GM12878 (cell line): Measurements from ENCODE around the gene QSOX2. TPM values are rescaled to one million over a fixed set of nuclear protein-coding genes. Genes with fewer than 3 reads are reported as not detected.

Experiments used
- ATAC-seq: fragments of 200-7000 bp; cut with Tn5 transposase; 3 replicates; pipeline ENCODE4 v1.9.1; 2020; ENCODE audit warnings: mild to moderate bottlenecking, moderate library complexity
- BruUV-seq: library from RNA; stranded (reverse); fragments of 400-500 nt; replicated peaks from 2 replicates; lab custom pipeline; 2021; lab: Mats Ljungman, UMichigan
- CTCF ChIA-PET: fragments of 300-600 bp; sonication (Branson Sonifier 250); formaldehyde crosslinking; extraction: SDS; loops from one replicate; lab custom pipeline; 2021; ENCODE audit warnings: inconsistent platforms; lab: Yijun Ruan, JAX
- POLR2A ChIA-PET: fragments of 350-600 bp; formaldehyde crosslinking; extraction: SDS; loops from one replicate; lab custom pipeline; 2021; ENCODE audit warnings: inconsistent platforms; lab: Charles Lee
- RAD21 ChIA-PET: fragments of 300-600 bp; sonication (Branson Sonifier 250); formaldehyde crosslinking; loops from one replicate; lab custom pipeline; 2023; ENCODE audit warnings: antibody characterized with exemption; ENCODE audit not compliant: unreplicated experiment; lab: Charles Lee
- SMC1A ChIA-PET: fragments of 300-600 bp; sonication (Branson Sonifier 250); formaldehyde crosslinking; loops from one replicate; lab custom pipeline; 2023; ENCODE audit not compliant: unreplicated experiment, uncharacterized antibody; lab: Charles Lee
- DNase-seq: peaks from one replicate; pipeline ENCODE4 v3.0.0-alpha.2; 2011; ENCODE audit warnings: low read depth, low spot score
- FAIRE-seq: peaks from 3 replicates; lab custom pipeline; 2011; peaks lifted over from hg19 to GRCh38; lab: Jason Lieb, UNC
- H2AFZ ChIP-seq: 2 replicates; pipeline ENCODE4 v1.6.0; 2011; ENCODE audit warnings: low read depth, low read length, control low read depth; ENCODE audit not compliant: control insufficient read depth
- H3K27ac ChIP-seq: 2 replicates; pipeline ENCODE4 v1.5.1; 2011; ENCODE audit warnings: control low read depth; ENCODE audit not compliant: control insufficient read depth, insufficient read depth
- H3K27me3 ChIP-seq, 2 experiments: replicated peaks in 1 of 2; 2 replicates each; pipeline versions ENCODE4 v1.6.0 to v1.6.1; 2011; ENCODE audit warnings: low read length in 1 of 2; ENCODE audit not compliant: control insufficient read depth in 2 of 2, insufficient read depth in 2 of 2
- H3K36me3 ChIP-seq, 2 experiments: 2 replicates each; pipeline ENCODE4 v1.5.1; 2011; ENCODE audit warnings: low read length in 1 of 2; ENCODE audit not compliant: control insufficient read depth in 2 of 2, insufficient read depth in 2 of 2
- H3K4me1 ChIP-seq: 2 replicates; pipeline ENCODE4 v1.6.1; 2011; ENCODE audit warnings: mild to moderate bottlenecking, low read length, moderate library complexity, mixed read lengths; ENCODE audit not compliant: control insufficient read depth, insufficient read depth
- H3K4me2 ChIP-seq: 2 replicates; pipeline ENCODE4 v1.6.0; 2011; ENCODE audit warnings: control low read depth; ENCODE audit not compliant: control insufficient read depth, insufficient read depth
- H3K4me3 ChIP-seq: fragments of 200-600 bp; sonication (generic); 2 replicates; pipeline ENCODE4 v1.5.1; 2016
- H3K79me2 ChIP-seq: 2 replicates; pipeline ENCODE4 v1.6.0; 2011; ENCODE audit warnings: low read length; ENCODE audit not compliant: control insufficient read depth, insufficient read depth
- H3K9ac ChIP-seq: 2 replicates; pipeline ENCODE4 v1.8.0; 2011; ENCODE audit warnings: low read length, control low read depth, mixed read lengths; ENCODE audit not compliant: control insufficient read depth, insufficient read depth
- H3K9me3 ChIP-seq: replicated peaks from 3 replicates; pipeline ENCODE4 v1.5.1; 2011; ENCODE audit warnings: mild to moderate bottlenecking, low read length; ENCODE audit not compliant: control insufficient read depth, insufficient read depth
- H4K20me1 ChIP-seq: 2 replicates; pipeline ENCODE4 v1.6.0; 2011; ENCODE audit not compliant: control insufficient read depth, insufficient read depth
- EZH2 ChIP-seq: IDR thresholded peaks from 2 replicates; pipeline ENCODE4 v1.6.1; 2012; ENCODE audit warnings: low read depth, mild to moderate bottlenecking, control low read depth, inconsistent platforms, low read length, borderline replicate concordance; ENCODE audit not compliant: control insufficient read depth
- MYC ChIP-seq: IDR thresholded peaks from 2 replicates; pipeline ENCODE4 v1.6.1; 2011; ENCODE audit warnings: mild to moderate bottlenecking, low read length, moderate library complexity, inconsistent platforms; ENCODE audit not compliant: insufficient read depth, insufficient replicate concordance, insufficient read length, severe bottlenecking
- SMAD1 ChIP-seq: fragments of 450-650 bp; IDR thresholded peaks from 2 replicates; pipeline ENCODE4 v1.6.1; 2018; ENCODE audit warnings: mild to moderate bottlenecking, low read depth; ENCODE audit not compliant: partially characterized antibody
- SMARCA5 ChIP-seq: fragments of 450-650 bp; IDR thresholded peaks from 2 replicates; pipeline ENCODE4 v1.6.1; 2017; ENCODE audit warnings: mild to moderate bottlenecking
- SP1 ChIP-seq: IDR thresholded peaks from one replicate; pipeline ENCODE4 v1.6.1; 2011; ENCODE audit warnings: low read depth, low read length
- SPI1 ChIP-seq: IDR thresholded peaks from 2 replicates; pipeline ENCODE4 v1.6.1; 2011; ENCODE audit warnings: low read depth, mild to moderate bottlenecking, low read length, moderate library complexity, borderline replicate concordance; ENCODE audit not compliant: insufficient read depth
- ZBED1 ChIP-seq: IDR thresholded peaks from 2 replicates; pipeline ENCODE4 v1.6.1; 2016; ENCODE audit warnings: borderline replicate concordance
- WGBS: methylation state at CpG from one replicate; pipeline ENCODE4 v1.1.6; 2016; ENCODE audit warnings: low lambda C conversion rate; ENCODE audit not compliant: insufficient replicate concordance, insufficient coverage; ENCODE audit errors: missing lambda C conversion rate; 5-methylcytosine and 5-hydroxymethylcytosine counted together
- in situ Hi-C: fragments of 300-500 bp; cut with MboI; formaldehyde crosslinking; loops from 9 replicates; pipeline ENCODE4 v1.14.3; 2018; ENCODE audit warnings: mixed read lengths
- intact Hi-C: fragments of 100-400 bp; cut with micrococcal nuclease; formaldehyde crosslinking; loops from one replicate; pipeline ENCODE4 v1.14.2; 2022; ENCODE audit not compliant: unreplicated experiment
- polyA plus RNA-seq, 11 experiments: library from polyadenylated mRNA; depleted of rRNA in 4 of 11; unstranded in 6 of 11; stranded (reverse) in 5 of 11; fragments of >200 nt; fragmentation: Nextera tagmentation in 4 of 11; fragmentation: Illumina TruSeq in 1 of 11; extraction: Ambion mirVana in 4 of 11; extraction: Trizol in 1 of 11; gene quantifications; 1 replicate in 1 of 11; 2 replicates in 10 of 11; pipeline versions ENCODE4 v1.2.1 to v1.2.3, GENCODE V29; 2011 to 2016; ENCODE audit warnings: inconsistent platforms in 2 of 11, missing spikeins in 2 of 11, low read depth in 1 of 11
- total RNA-seq, 4 experiments: library from RNA; depleted of rRNA in 3 of 4; stranded (reverse); fragments of >200 nt in 3 of 4; fragmentation: Illumina TruSeq in 1 of 4; extraction: Trizol in 1 of 4; gene quantifications; 2 replicates each; pipeline versions ENCODE4 v1.2.1 to v1.2.3, GENCODE V29; 2013 to 2021
- TF ChIP-seq, protein P1 (sequence below): fragments of 450-650 bp; IDR thresholded peaks from 2 replicates; pipeline ENCODE4 v1.6.1; 2018; ENCODE audit warnings: borderline replicate concordance, mild to moderate bottlenecking; ENCODE audit not compliant: partially characterized antibody
- TF ChIP-seq, protein P2 (sequence below): IDR thresholded peaks from 2 replicates; pipeline ENCODE4 v1.6.1; 2012; ENCODE audit warnings: low read depth, low read length, improper control_type of control experiment
- TF ChIP-seq, protein P3 (sequence below): fragments of 450-650 bp; IDR thresholded peaks from 2 replicates; pipeline ENCODE4 v1.6.1; 2017; ENCODE audit warnings: mild to moderate bottlenecking, moderate library complexity
- TF ChIP-seq, protein P4 (sequence below): IDR thresholded peaks from 2 replicates; pipeline ENCODE4 v1.6.1; 2011; ENCODE audit warnings: low read depth, low read length, improper control_type of control experiment, borderline replicate concordance
- TF ChIP-seq, protein P5 (sequence below): IDR thresholded peaks from 2 replicates; pipeline ENCODE4 v1.6.1; 2011; ENCODE audit warnings: mild to moderate bottlenecking, low read depth, low read length, moderate library complexity; ENCODE audit not compliant: insufficient replicate concordance

Gene QSOX2
- total and polyA plus RNA-seq, 10 of the 15 experiments (the other 5 are each of a cell fraction or from before 2014, with no cell fraction given): 0.34 to 16.1 (median 8.2) TPM

DNA sequence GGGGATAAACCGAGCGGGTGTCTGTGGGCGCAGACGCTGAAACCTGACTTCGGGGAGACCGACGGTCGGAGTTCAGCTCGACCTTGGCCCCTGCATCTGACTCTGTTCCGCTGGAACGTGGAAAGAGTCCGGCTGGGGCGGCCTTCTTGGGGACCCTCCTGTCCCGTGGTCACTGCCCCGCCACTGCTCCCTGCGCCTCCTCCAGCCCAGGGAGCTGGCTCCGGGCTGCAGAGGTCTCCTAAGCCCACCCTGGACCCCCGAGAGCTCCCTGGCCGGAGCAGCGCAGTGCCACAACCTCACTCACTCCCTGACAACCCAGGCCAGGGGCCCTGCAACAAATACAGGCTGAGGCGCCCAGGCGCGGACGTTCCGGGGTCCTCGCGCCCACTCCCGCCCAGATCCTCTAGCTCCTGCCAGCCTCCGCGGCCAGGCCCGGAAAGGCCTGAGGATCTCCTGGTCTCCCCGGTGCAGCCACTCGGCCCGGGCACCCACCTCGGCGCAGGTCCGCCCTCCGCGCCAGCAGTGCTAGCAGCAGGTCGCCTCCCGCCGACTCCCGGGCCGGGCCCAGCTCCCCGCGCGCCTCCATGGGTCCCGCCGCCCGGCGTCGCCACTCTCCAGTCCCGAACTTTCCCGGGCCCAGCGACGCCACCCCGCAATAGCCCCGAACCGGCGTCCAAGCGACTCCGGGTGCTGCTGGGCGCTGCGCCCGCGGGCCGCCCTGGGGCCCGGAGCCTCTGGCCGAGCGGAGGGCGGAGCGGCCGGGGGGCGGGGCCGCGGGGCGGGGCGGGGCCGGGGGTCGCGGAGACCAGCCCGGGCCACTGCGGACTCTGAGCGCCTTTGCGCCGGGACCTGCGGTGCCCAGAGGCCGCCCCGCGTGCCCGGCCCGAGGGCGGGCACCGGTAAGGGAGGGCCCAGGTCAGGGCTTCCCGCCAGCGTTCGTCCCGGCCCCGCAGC, 42.9 kb downstream of the QSOX2 start:
- H2AFZ ChIP-seq: no peak overlapping the region
- ATAC-seq (no peak), FAIRE-seq (no peak), DNase-seq (no peak)
- H3K4me2 ChIP-seq: no peak overlapping the region
- H3K79me2 ChIP-seq: no peaks in the 10 kb centered on the region
- RAD21 ChIA-PET: no interaction called here
- SMC1A ChIA-PET: no interaction called here
- no peak overlapping the region for H3K27ac ChIP-seq
- POLR2A ChIA-PET: no interaction called here
- CTCF ChIA-PET: no interaction called here
- H4K20me1 ChIP-seq: peaks cover 4% of the 10 kb centered on the region; the same call in 1 of the 2 replicates
- no TSS peak for BruUV-seq
- WGBS: 22% methylated on average over 62 of the region's 99 CpGs
- peaks cover 9 to 10% of the 10 kb centered on the region in 2 experiments; a peak in 3 of 4 replicates for H3K27me3 ChIP-seq
- H3K9ac ChIP-seq: no peak overlapping the region
- no peak overlapping the region for H3K4me3 ChIP-seq
- H3K36me3 ChIP-seq: no peaks in the 10 kb centered on the region; a peak in 1 of 4 replicates
- in situ Hi-C loops: no loop called here
- no peaks in the 10 kb centered on the region for H3K9me3 ChIP-seq
- intact Hi-C loops: no loop called here
- H3K4me1 ChIP-seq: no peaks in the 10 kb centered on the region
- no peak for TF ChIP-seq MYC
- TF ChIP-seq EZH2: no peak
- TF ChIP-seq, protein P1, sequence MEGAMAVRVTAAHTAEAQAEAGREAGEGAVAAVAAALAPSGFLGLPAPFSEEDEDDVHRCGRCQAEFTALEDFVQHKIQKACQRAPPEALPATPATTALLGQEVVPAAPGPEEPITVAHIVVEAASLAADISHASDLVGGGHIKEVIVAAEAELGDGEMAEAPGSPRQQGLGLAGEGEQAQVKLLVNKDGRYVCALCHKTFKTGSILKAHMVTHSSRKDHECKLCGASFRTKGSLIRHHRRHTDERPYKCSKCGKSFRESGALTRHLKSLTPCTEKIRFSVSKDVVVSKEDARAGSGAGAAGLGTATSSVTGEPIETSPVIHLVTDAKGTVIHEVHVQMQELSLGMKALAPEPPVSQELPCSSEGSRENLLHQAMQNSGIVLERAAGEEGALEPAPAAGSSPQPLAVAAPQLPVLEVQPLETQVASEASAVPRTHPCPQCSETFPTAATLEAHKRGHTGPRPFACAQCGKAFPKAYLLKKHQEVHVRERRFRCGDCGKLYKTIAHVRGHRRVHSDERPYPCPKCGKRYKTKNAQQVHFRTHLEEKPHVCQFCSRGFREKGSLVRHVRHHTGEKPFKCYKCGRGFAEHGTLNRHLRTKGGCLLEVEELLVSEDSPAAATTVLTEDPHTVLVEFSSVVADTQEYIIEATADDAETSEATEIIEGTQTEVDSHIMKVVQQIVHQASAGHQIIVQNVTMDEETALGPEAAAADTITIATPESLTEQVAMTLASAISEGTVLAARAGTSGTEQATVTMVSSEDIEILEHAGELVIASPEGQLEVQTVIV: no peak
- no peak for TF ChIP-seq SPI1
- no peak for TF ChIP-seq ZBED1
- no peak for TF ChIP-seq SMARCA5
- no peak for TF ChIP-seq SMAD1
- no peak for TF ChIP-seq SP1
- TF ChIP-seq, protein P2, sequence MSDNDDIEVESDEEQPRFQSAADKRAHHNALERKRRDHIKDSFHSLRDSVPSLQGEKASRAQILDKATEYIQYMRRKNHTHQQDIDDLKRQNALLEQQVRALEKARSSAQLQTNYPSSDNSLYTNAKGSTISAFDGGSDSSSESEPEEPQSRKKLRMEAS: no peak
- TF ChIP-seq, protein P3, sequence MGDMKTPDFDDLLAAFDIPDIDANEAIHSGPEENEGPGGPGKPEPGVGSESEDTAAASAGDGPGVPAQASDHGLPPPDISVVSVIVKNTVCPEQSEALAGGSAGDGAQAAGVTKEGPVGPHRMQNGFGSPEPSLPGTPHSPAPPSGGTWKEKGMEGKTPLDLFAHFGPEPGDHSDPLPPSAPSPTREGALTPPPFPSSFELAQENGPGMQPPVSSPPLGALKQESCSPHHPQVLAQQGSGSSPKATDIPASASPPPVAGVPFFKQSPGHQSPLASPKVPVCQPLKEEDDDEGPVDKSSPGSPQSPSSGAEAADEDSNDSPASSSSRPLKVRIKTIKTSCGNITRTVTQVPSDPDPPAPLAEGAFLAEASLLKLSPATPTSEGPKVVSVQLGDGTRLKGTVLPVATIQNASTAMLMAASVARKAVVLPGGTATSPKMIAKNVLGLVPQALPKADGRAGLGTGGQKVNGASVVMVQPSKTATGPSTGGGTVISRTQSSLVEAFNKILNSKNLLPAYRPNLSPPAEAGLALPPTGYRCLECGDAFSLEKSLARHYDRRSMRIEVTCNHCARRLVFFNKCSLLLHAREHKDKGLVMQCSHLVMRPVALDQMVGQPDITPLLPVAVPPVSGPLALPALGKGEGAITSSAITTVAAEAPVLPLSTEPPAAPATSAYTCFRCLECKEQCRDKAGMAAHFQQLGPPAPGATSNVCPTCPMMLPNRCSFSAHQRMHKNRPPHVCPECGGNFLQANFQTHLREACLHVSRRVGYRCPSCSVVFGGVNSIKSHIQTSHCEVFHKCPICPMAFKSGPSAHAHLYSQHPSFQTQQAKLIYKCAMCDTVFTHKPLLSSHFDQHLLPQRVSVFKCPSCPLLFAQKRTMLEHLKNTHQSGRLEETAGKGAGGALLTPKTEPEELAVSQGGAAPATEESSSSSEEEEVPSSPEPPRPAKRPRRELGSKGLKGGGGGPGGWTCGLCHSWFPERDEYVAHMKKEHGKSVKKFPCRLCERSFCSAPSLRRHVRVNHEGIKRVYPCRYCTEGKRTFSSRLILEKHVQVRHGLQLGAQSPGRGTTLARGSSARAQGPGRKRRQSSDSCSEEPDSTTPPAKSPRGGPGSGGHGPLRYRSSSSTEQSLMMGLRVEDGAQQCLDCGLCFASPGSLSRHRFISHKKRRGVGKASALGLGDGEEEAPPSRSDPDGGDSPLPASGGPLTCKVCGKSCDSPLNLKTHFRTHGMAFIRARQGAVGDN: no peak
- TF ChIP-seq, protein P4, sequence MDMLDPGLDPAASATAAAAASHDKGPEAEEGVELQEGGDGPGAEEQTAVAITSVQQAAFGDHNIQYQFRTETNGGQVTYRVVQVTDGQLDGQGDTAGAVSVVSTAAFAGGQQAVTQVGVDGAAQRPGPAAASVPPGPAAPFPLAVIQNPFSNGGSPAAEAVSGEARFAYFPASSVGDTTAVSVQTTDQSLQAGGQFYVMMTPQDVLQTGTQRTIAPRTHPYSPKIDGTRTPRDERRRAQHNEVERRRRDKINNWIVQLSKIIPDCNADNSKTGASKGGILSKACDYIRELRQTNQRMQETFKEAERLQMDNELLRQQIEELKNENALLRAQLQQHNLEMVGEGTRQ: no peak
- TF ChIP-seq, protein P5, sequence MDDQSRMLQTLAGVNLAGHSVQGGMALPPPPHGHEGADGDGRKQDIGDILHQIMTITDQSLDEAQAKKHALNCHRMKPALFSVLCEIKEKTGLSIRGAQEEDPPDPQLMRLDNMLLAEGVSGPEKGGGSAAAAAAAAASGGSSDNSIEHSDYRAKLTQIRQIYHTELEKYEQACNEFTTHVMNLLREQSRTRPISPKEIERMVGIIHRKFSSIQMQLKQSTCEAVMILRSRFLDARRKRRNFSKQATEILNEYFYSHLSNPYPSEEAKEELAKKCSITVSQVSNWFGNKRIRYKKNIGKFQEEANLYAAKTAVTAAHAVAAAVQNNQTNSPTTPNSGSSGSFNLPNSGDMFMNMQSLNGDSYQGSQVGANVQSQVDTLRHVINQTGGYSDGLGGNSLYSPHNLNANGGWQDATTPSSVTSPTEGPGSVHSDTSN: no peak
